ENCODE measurements around the gene ZNF169.
"Not testable (repeated sequence)": the region's sequence is repeated elsewhere in the genome, so short reads cannot be mapped to it uniquely, and the experiment has no call there.

Gene ZNF169

GRCh38 chr9:94348754-94349153 is 89.7 kb downstream of the ZNF169 start:
- DNase-seq (ENCODE audit: low read depth in 2 of 2): not testable (repeated sequence)
